NCI-H1436 treated with DMSO at 0.1 percent for 48 hours (cell line): ENCODE measurements around the gene SPRED2.

ENCODE experiments used
- DNase-seq: peaks from one replicate; lab custom pipeline; 2025; lab: John Stamatoyannopoulos, UW

Gene SPRED2

GRCh38 chr2:65366595-65367125 lies 65.7 kb downstream of the SPRED2 start:
- peak; percentile 41 for DNase-seq

GRCh38 chr2:65364986-65365733 lies 67.2 kb downstream of the SPRED2 start:
- DNase-seq: no peak

DNA sequence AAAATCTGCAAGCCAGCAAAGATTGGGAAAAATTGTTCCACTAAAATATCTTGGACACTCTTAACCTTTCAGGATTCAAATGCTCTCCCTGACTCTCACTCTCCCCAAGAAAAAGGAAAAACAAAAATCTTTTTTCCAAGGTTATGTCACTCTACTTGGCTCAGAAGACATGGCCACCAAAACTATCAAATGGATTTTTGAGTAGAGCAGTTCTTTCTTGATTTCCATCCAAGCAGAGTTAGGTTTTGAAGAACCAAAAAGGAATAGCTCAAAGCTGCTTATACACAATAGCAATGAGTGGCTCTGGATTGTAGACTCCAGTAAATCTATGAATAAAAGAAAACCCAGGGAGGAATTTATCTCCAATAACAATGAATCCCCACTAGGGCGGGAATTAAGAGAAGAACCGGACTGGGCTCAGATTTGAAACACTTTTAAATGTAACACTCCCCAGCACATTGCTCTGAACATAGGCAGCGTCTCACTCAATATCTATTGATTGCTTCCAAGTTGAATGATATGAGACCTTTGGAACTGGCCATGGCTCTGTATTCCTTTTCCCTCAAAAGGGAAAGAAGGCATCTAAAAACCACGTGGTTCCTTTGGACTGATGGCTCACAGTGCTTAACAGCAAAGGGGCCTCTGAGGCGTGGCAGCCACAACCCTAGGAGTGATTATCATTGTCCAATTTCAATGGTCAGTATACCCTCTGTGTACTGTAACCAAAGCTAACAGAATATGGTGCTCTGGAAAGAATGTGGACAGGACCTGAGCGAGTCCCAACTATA lies 68.3 kb downstream of the SPRED2 start:
- DNase-seq: no peak

DNA sequence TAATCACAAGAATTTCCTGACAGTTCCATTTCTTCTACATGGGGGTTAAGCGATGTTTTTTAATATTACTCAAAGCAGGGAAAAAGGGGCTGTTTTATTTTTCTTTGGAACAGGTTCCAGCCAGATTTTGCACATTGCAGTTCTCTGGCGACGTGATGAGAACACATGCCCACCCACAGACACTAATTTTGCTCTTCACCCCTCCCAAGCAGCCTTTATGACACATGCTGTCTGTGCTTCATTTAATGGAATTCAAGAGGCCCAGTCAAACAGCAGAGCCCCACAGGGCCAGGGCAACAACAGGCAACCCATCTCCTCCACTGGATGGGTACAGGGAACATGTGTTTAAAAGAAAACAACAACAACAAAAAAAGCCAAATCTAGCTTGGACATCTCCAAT lies 70.8 kb downstream of the SPRED2 start:
- DNase-seq: no peak

GRCh38 chr2:65360441-65360840 lies 72.0 kb downstream of the SPRED2 start:
- no peak for DNase-seq

DNA sequence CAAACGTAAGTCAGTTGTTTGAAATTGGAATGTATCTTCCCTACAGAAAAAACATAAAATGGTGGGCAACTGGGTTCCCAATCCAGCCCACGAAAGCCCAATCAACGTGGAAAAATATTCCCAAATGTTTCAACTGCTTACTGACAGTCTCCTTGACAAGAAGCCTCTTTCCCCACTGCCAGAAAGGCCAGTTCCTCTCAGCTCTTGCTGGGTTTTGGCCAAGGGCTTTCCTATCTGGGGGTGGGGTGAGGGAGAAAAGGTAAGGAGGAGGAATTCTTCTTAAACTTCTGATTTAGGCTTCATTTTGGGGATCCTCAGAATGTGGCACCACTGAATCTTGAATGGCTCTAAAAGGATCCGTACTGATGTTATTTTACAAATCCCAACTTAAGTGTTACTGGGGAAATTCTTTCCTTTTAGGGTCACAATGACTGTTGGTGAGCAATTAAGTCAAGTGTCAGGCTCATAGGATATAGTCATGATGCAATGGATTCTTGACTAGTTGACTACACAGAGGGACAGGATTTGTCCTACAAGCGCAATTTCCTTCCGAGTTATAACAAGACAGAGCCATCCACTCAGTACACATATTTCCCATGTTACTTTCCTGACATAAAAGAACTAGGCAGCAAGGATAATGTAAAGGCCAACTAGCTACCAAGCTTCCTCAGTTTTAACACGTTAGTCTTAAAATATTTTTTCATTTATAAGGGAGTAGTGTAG lies 73.6 kb downstream of the SPRED2 start:
- no peak for DNase-seq

GRCh38 chr2:65357959-65358294 lies 74.5 kb downstream of the SPRED2 start:
- DNase-seq: no peak

- DNase-seq: no peak
These were observed 75.1 kb downstream of the SPRED2 start for GRCh38 chr2:65357095-65357958.

GRCh38 chr2:65355186-65355831 lies 77.1 kb downstream of the SPRED2 start:
- DNase-seq: no peak

GRCh38 chr2:65354773-65355172 lies 77.6 kb downstream of the SPRED2 start:
- no peak for DNase-seq

DNA sequence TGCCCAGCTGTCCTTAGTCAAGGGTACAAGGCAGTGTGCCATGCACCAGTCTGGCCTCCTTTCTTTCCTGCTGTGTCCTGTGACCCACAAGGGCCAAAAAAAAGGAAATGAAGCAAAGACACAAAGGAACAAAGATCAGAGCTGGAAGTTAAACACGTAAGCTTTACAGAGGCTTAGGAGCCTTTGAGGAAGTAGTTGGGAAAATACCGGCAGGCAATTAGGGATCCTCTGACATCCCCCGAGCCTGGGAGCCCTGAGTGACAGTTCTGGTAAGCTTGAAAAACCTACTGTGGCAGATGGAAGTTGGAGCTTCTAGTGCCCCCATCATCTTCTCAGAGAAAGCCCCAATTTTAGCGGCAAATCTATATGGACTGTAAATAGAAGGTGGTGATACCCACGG lies 78.5 kb downstream of the SPRED2 start:
- no peak for DNase-seq

DNA sequence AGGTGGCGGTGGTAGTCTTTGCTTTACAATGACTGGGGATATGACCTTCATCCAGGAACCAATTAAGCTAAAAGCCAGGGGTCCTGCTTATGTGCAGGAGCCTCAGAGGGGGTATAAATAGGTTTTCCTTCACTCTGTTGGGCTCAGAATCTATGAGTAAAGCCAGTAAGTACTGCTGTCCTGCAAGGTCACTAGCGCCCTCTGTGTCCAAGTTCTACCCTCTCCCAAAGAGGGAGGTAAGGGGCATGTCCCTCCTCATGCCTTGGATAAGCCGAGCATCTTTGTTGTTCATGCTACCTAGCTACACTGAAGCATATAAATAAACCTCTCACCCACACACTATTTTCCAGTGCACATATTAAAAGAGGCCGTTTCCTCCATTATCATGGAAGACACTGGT lies 79.4 kb downstream of the SPRED2 start:
- no peak for DNase-seq

- DNase-seq: no peak
These were observed 80.3 kb downstream of the SPRED2 start for GRCh38 chr2:65351948-65352595.

DNA sequence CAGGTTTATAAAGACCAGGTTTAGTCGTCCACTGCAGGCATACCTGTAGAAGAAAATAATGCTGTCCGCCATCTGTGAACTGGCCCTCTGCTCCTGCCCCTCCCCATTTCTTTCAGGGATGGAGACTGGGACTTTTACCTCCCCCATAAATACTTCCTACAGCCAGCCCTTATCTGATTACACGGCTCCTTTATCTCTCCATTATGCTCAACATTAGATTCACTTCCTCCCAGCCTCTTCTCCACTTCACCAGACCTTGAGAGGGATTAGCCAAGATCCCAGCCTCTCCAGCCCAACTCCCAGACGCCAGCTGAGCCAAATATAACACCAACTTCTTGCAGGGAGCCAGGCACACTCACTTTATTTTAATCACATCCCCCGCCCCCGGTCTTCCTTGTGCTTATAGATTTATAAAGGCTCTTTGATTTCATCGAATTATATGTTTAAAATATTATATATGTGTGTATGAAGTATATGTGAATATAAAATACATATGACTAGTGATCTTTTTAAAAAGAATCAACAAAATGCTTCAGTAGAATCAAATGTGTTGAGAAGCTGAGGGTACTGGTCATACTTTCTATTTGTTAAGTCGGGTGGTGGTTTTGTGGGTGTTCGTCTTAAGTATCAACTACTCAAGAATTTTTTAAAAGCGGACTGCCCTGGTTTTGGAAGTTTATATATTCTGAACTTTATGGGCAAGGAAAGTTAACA lies 81.0 kb downstream of the SPRED2 start:
- no peak for DNase-seq

GRCh38 chr2:65350651-65351056 lies 81.7 kb downstream of the SPRED2 start:
- no peak for DNase-seq

- no peak for DNase-seq
These were observed 82.5 kb downstream of the SPRED2 start for GRCh38 chr2:65349863-65350262.

- DNase-seq: no peak
These were observed 84.5 kb downstream of the SPRED2 start for GRCh38 chr2:65347913-65348312.

DNA sequence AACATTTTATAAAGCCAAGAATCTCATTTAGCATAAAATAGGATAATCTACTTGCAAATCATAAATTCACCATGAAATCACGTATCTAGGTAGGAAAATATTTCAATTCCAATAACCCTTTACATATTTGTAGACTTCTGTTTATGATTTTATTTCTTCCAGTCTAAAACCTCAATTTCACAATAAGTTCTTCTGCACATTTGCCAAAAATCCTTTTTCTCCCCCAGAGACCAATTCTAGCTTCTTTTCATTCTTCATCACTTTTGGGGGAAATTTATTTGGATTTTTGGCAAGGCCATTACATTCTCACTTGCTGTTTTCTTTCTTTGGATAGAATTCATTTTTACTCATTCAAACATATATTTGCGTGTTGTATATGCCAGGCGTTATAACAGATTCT lies 86.8 kb downstream of the SPRED2 start:
- no peak for DNase-seq

- no peak for DNase-seq
These were observed 87.7 kb downstream of the SPRED2 start for GRCh38 chr2:65344689-65345088.

DNA sequence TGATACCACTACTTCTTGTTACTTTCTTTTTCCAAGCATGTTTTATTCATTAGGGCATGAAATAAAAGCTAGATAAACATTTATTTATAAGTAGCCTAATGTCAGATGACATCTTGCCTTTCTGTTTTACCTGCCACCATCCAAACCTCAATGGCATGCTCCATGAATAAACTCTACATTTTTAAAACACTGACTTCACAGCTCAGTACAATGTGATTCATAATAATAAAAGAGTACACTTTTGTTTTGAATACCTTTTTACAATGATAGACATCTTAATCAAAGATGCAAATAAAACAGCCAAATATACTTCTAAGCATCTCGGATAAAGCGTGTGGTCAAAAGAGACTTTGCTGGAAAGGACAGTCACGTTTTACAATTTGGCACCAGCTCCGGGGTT lies 88.2 kb downstream of the SPRED2 start:
- no peak for DNase-seq
